ENCODE measurements around the gene IMPDH1. TPM values are rescaled to one million over a fixed set of nuclear protein-coding genes. Genes with fewer than 3 reads are reported as not detected.
A peak's percentile ranks its signal among the peaks of the same experiment; 100 is the strongest.

The IMPDH1 gene
- total and polyA plus RNA-seq, 5 experiments from 2014 or later, result 30.2 to 45.0 (median 36.9) TPM

DNA sequence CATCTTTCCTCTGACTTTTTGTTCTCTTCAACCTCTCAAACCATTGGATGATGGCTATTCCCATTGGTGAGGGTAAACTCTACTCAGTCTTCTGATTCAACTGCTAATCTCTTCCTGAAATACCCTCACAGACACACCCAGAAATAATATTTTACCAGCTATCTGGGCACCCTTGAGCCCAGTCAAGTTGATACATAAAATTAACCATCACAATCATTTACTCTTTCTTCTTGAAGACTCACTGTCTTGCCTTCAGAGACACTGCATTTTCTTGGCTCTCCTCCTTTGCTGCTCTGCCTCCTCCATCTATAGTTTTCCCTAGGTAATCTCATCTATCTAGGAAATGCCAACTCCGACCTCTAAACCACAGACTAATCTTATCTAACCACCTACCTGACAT lies 35.7 kb downstream of the IMPDH1 start:
- H3K9me3 Mint-ChIP-seq, result peaks cover 0 to 3% (median 0%) of the 10 kb centered on the region in 9 donors
- H3K4me1 Mint-ChIP-seq, result no peaks in the 10 kb centered on the region
- POLR2A ChIA-PET, result interaction anchor here (1.5 kb wide), 1 partner anchor 21 kb away, joined by 4 read pairs; no protein-coding TSS in a partner anchor
- ATAC-seq, result no peak
- peaks cover 0 to 11% (median 9%) of the 10 kb centered on the region in 5 donors for H3K27me3 Mint-ChIP-seq
- H3K27ac Mint-ChIP-seq, result no peak overlapping the region
- no peak overlapping the region for H3K4me3 Mint-ChIP-seq
- DNase-seq, result no peak
- H3K36me3 Mint-ChIP-seq, result no peaks in the 10 kb centered on the region

DNA sequence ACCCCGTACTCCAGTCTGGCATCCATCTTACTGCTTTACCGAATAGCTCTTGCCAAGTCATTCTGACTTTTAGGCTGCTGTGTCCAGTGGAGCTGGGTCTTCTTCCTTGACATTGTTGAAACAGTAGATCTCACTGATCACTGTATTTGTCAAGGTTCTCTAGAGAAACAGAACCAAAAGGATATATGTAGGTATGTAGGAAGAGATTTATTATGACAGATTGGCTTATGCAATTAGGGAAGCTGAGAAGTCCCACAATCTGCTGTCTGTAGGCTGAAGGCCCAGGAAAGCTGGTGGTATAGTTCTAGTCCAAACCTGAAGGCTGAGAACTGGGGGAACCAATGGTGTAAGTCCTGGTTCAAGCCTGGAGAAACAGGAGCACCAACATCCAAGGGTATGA lies 36.2 kb downstream of the IMPDH1 start:
- Mint-ChIP-seq H3K4me1 (no peaks in the 10 kb centered on the region), H3K9me3 (peaks cover 0 to 3% (median 0%) of the 10 kb centered on the region in 9 donors), H3K27ac (no peak overlapping the region), H3K36me3 (no peaks in the 10 kb centered on the region), H3K4me3 (no peak overlapping the region), H3K27me3 (peaks cover 1 to 11% (median 9%) of the 10 kb centered on the region in 5 donors)
- POLR2A ChIA-PET, result no interaction called here
- no peak for ATAC-seq
- no peak for DNase-seq

- no peak for ATAC-seq
- peaks cover 13 to 29% (median 21%) of the 10 kb centered on the region in 5 donors for H3K27me3 Mint-ChIP-seq
- peaks cover 0 to 3% (median 0%) of the 10 kb centered on the region in 9 donors for H3K9me3 Mint-ChIP-seq
- DNase-seq, result no peak
- H3K27ac Mint-ChIP-seq, result no peak overlapping the region
- no peak overlapping the region for H3K4me3 Mint-ChIP-seq
- H3K4me1 Mint-ChIP-seq, result no peaks in the 10 kb centered on the region
- no peaks in the 10 kb centered on the region for H3K36me3 Mint-ChIP-seq
- POLR2A ChIA-PET, result no interaction called here
Observed at GRCh38 chr7:128370491-128370890, 39.3 kb downstream of the IMPDH1 start.

DNA sequence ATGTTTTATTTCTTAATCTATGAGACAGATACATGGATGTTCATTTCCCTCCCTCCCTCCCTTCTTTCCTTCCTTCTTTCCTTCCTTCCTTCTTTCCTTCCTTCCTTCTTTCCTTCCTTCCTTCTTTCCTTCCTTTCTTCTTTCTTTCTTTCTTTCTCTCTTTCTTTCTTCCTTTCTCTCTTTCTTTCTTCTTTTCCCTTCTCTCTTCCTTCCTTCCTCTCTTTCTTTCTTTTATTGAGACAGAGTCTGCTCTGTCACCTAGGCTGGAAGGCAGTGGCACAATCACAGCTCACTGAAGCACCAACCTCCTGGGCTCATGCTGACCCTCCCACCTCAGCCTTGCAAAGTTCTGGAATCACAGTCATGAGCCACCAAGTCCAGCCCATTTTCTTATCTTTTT lies 42.8 kb downstream of the IMPDH1 start:
- H3K4me3 Mint-ChIP-seq, result no peak overlapping the region
- H3K9me3 Mint-ChIP-seq, result no peaks in the 10 kb centered on the region
- DNase-seq (no peak), ATAC-seq (no peak)
- peak overlapping the region in 1 of 10 donors; percentile 33 for H3K27ac Mint-ChIP-seq
- no peaks in the 10 kb centered on the region for H3K36me3 Mint-ChIP-seq
- H3K27me3 Mint-ChIP-seq, result peaks cover 28 to 64% (median 48%) of the 10 kb centered on the region in 5 donors
- POLR2A ChIA-PET, result interaction anchor here (1.4 kb wide), 1 partner anchor 9 kb away, joined by 4 read pairs; no protein-coding TSS in a partner anchor
- peaks cover 4 to 7% (median 6%) of the 10 kb centered on the region in 4 donors for H3K4me1 Mint-ChIP-seq

GRCh38 chr7:128366300-128366699 lies 43.5 kb downstream of the IMPDH1 start:
- Mint-ChIP-seq H3K27ac (no peak overlapping the region), H3K4me3 (no peak overlapping the region), H3K9me3 (no peaks in the 10 kb centered on the region), H3K36me3 (no peaks in the 10 kb centered on the region), H3K4me1 (peaks cover 7 to 14% (median 9%) of the 10 kb centered on the region in 4 donors), H3K27me3 (peaks cover 32 to 68% (median 52%) of the 10 kb centered on the region in 5 donors)
- ATAC-seq (no peak), DNase-seq (no peak)
- POLR2A ChIA-PET, result interaction anchor here (1.4 kb wide), 1 partner anchor 8 kb away, joined by 4 read pairs; no protein-coding TSS in a partner anchor

GRCh38 chr7:128365432-128365831 lies 44.4 kb downstream of the IMPDH1 start:
- POLR2A ChIA-PET, result interaction anchor here (0.6 to 1.4 kb wide), 2 partner anchors 7 to 15 kb away, joined by 3 to 4 read pairs; no protein-coding TSS in a partner anchor
- Mint-ChIP-seq H3K36me3 (no peaks in the 10 kb centered on the region), H3K4me3 (no peak overlapping the region), H3K27me3 (peaks cover 31 to 60% (median 53%) of the 10 kb centered on the region in 5 donors), H3K4me1 (peaks cover 13 to 23% (median 16%) of the 10 kb centered on the region in 4 donors), H3K27ac (no peak overlapping the region), H3K9me3 (no peaks in the 10 kb centered on the region)
- ATAC-seq (no peak), DNase-seq (no peak)

DNA sequence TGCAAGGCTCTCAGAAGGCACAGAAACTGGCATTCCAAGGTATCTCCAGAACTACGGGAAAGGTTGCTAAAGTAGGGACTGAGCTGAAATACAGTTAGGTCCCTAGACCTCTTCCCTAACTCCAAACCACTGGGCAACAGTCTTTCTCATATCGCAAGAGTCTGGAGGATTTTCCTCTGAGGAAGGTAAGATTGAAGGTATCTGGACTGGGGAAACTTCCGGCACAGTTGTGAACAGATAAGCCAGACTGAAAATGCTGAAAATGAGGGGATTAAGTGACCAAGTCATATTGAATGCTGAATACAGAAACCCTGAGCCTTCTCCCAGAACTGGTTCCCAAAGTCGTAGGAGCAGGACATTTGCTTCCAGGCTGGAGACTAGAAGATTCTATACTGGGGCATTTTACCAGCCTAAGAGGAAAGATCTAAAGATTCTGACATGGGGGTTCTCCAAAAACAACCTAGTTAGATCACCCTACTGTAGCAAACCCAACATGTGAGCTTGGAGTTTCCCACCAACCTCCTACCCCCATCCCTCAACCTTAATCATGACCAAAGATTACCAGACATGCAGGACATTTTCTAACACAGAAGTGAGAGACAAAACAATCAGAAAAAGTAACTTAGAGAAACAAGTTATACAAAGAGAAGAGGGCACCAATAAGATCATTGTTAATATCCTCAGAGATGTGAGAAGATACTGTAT lies 45.5 kb downstream of the IMPDH1 start:
- peaks cover 31 to 69% (median 53%) of the 10 kb centered on the region in 5 donors for H3K27me3 Mint-ChIP-seq
- ATAC-seq, result no peak
- POLR2A ChIA-PET, result no interaction called here

DNA sequence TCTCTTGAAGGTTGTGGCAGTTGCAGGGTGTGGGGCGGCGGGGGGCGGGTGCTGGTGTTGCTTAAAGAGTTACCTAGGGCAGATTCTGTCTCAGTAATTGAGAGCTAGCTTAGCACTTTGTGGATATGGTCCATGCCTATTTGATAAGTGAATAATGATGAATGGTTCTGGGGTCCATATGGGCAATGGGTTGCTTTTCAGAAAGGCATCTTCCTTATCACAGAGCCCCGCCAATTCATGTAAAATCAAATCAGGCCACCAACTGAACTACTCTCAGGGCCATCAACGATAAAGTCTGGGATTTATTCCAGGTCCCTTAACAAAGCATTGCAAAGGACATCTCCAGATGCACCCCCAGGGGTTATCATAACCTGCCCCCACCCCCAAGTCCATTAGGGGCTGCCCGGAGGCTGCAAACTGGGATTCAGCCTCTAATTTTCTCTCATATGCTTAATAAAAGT lies 46.5 kb downstream of the IMPDH1 start:
- Mint-ChIP-seq H3K27me3 (peaks cover 31 to 76% (median 58%) of the 10 kb centered on the region in 5 donors), H3K4me3 (no peak overlapping the region), H3K9me3 (no peaks in the 10 kb centered on the region), H3K36me3 (no peaks in the 10 kb centered on the region), H3K4me1 (peaks cover 13 to 23% (median 16%) of the 10 kb centered on the region in 4 donors), H3K27ac (no peak overlapping the region)
- ATAC-seq (no peak), DNase-seq (no peak)
- POLR2A ChIA-PET, result no interaction called here

More for the DNA sequence above, 45.5 kb downstream of the IMPDH1 start:
- H3K9me3 Mint-ChIP-seq, result no peaks in the 10 kb centered on the region
- peaks cover 13 to 23% (median 16%) of the 10 kb centered on the region in 4 donors for H3K4me1 Mint-ChIP-seq
- no peak for DNase-seq
- H3K27ac Mint-ChIP-seq, result no peak overlapping the region
- H3K4me3 Mint-ChIP-seq, result no peak overlapping the region
- no peaks in the 10 kb centered on the region for H3K36me3 Mint-ChIP-seq

DNA sequence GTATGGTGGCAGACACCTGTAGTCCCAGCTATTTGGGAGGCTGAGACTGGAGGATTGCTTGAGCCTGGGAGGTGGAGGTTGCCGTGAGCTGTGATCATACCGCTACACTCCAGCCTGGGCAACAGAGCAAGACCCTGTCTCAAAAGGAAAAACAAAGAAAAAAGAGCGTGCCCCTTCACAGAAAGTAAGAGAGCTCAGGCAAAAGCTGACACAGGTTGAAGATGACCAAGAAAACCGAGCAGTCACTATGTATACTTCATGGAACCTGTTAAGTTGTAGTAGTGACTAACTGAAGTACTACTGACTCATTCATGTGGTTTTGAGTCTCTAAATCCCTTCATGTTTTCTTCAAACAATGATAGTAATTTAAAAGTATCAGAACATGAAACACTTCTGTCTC lies 47.1 kb downstream of the IMPDH1 start:
- POLR2A ChIA-PET, result no interaction called here
- Mint-ChIP-seq H3K4me3 (peak overlapping the region; percentile 39 to 94 (median 84)), H3K36me3 (no peaks in the 10 kb centered on the region), H3K27ac (no peak overlapping the region), H3K27me3 (peaks cover 30 to 81% (median 62%) of the 10 kb centered on the region in 5 donors), H3K4me1 (peaks cover 13 to 23% (median 16%) of the 10 kb centered on the region in 4 donors), H3K9me3 (no peaks in the 10 kb centered on the region)
- ATAC-seq (no peak), DNase-seq (no peak)

- H3K4me1 Mint-ChIP-seq, result peaks cover 13 to 23% (median 16%) of the 10 kb centered on the region in 4 donors
- POLR2A ChIA-PET, result no interaction called here
- DNase-seq (peak in 8 of 10 donors; percentile 30 to 77 (median 46)), ATAC-seq (peak; percentile 81)
- peaks cover 28 to 72% (median 56%) of the 10 kb centered on the region in 5 donors for H3K27me3 Mint-ChIP-seq
- H3K36me3 Mint-ChIP-seq, result no peaks in the 10 kb centered on the region
- peak within 1 kb of the TSS in 8 of 10 donors; percentile 12 to 85 (median 54) for H3K27ac Mint-ChIP-seq
- no peaks in the 10 kb centered on the region for H3K9me3 Mint-ChIP-seq
- H3K4me3 Mint-ChIP-seq, result peak within 1 kb of the TSS; percentile 78 to 94 (median 86)
Observed at GRCh38 chr7:128361411-128362379, 48.1 kb downstream of the IMPDH1 start, which contains the start of gene PRRT4. Gene PRRT4, minus strand, starts transcription at chr7:128361690.

DNA sequence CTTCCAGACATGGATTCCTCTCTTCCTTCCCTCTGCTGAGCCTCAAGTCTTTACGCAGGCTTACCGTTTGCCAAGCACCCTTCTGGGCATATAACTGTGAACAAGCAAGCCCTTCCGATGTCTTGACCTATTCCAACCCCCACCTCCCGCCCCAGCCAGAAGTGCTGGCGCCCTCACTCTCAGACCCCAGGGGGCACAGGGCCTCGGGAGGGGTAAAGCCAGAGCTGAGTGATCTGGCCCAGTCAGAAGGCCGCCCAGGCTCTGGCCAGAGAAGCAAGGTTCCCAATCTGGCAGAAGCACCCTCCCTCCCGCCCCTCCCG lies 49.5 kb downstream of the IMPDH1 start:
- DNase-seq (no peak), ATAC-seq (no peak)
- Mint-ChIP-seq H3K4me3 (peak overlapping the region in 7 of 10 donors; percentile 22 to 94 (median 45)), H3K9me3 (no peaks in the 10 kb centered on the region), H3K4me1 (peaks cover 15 to 29% (median 18%) of the 10 kb centered on the region in 4 donors), H3K36me3 (no peaks in the 10 kb centered on the region), H3K27ac (no peak overlapping the region), H3K27me3 (peaks cover 23 to 65% (median 44%) of the 10 kb centered on the region in 5 donors)
- POLR2A ChIA-PET, result no interaction called here

DNA sequence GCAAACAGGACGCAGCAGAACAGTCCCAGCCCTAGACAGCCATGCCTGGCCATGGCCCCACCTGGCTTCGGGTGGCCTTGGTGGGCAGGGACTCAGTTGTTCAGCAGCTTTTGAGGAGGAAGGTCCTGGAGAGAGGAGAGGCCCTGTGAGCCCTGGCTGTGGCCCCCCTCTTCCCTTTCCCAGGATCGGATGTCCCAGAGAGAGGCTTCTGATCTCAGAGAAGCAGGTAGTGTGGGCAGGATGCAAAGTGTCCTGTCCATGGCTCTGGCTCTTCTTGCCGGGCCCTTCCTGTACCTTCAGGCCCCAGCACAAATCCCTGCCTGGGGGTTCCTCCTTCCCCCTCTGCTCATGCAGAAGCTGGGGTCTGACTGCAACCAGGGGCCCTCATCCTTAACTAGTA lies 49.8 kb downstream of the IMPDH1 start:
- POLR2A ChIA-PET, result no interaction called here
- Mint-ChIP-seq H3K4me3 (peak overlapping the region in 6 of 10 donors; percentile 22 to 48 (median 32)), H3K27me3 (peaks cover 21 to 61% (median 41%) of the 10 kb centered on the region in 5 donors), H3K36me3 (no peaks in the 10 kb centered on the region), H3K9me3 (no peaks in the 10 kb centered on the region), H3K4me1 (peaks cover 15 to 30% (median 18%) of the 10 kb centered on the region in 4 donors), H3K27ac (no peak overlapping the region)
- DNase-seq (no peak), ATAC-seq (no peak)

All from naive thymus-derived CD8-positive, alpha-beta T cell (primary cell).